GM12878 (cell line): Measurements from ENCODE around the gene MEIS1. TPM values are rescaled to one million over a fixed set of nuclear protein-coding genes. Genes with fewer than 3 reads are reported as not detected.

Source experiments
- ATAC-seq: fragments of 200-7000 bp; cut with Tn5 transposase; 3 replicates; pipeline ENCODE4 v1.9.1; 2020; ENCODE audit warnings: mild to moderate bottlenecking, moderate library complexity
- BruUV-seq: library from RNA; stranded (reverse); fragments of 400-500 nt; replicated peaks from 2 replicates; lab custom pipeline; 2021; lab: Mats Ljungman, UMichigan
- CTCF ChIA-PET: fragments of 300-600 bp; sonication (Branson Sonifier 250); formaldehyde crosslinking; extraction: SDS; loops from one replicate; lab custom pipeline; 2021; ENCODE audit warnings: inconsistent platforms; lab: Yijun Ruan, JAX
- POLR2A ChIA-PET: fragments of 350-600 bp; formaldehyde crosslinking; extraction: SDS; loops from one replicate; lab custom pipeline; 2021; ENCODE audit warnings: inconsistent platforms; lab: Charles Lee
- RAD21 ChIA-PET: fragments of 300-600 bp; sonication (Branson Sonifier 250); formaldehyde crosslinking; loops from one replicate; lab custom pipeline; 2023; ENCODE audit warnings: antibody characterized with exemption; ENCODE audit not compliant: unreplicated experiment; lab: Charles Lee
- SMC1A ChIA-PET: fragments of 300-600 bp; sonication (Branson Sonifier 250); formaldehyde crosslinking; loops from one replicate; lab custom pipeline; 2023; ENCODE audit not compliant: unreplicated experiment, uncharacterized antibody; lab: Charles Lee
- DNase-seq: peaks from one replicate; pipeline ENCODE4 v3.0.0-alpha.2; 2011; ENCODE audit warnings: low read depth, low spot score
- FAIRE-seq: peaks from 3 replicates; lab custom pipeline; 2011; peaks lifted over from hg19 to GRCh38; lab: Jason Lieb, UNC
- H2AFZ ChIP-seq: 2 replicates; pipeline ENCODE4 v1.6.0; 2011; ENCODE audit warnings: low read depth, low read length, control low read depth; ENCODE audit not compliant: control insufficient read depth
- H3K27ac ChIP-seq: 2 replicates; pipeline ENCODE4 v1.5.1; 2011; ENCODE audit warnings: control low read depth; ENCODE audit not compliant: control insufficient read depth, insufficient read depth
- H3K27me3 ChIP-seq, 2 experiments: replicated peaks in 1 of 2; 2 replicates each; pipeline versions ENCODE4 v1.6.0 to v1.6.1; 2011; ENCODE audit warnings: low read length in 1 of 2; ENCODE audit not compliant: control insufficient read depth in 2 of 2, insufficient read depth in 2 of 2
- H3K36me3 ChIP-seq, 2 experiments: 2 replicates each; pipeline ENCODE4 v1.5.1; 2011; ENCODE audit warnings: low read length in 1 of 2; ENCODE audit not compliant: control insufficient read depth in 2 of 2, insufficient read depth in 2 of 2
- H3K4me1 ChIP-seq: 2 replicates; pipeline ENCODE4 v1.6.1; 2011; ENCODE audit warnings: mild to moderate bottlenecking, low read length, moderate library complexity, mixed read lengths; ENCODE audit not compliant: control insufficient read depth, insufficient read depth
- H3K4me2 ChIP-seq: 2 replicates; pipeline ENCODE4 v1.6.0; 2011; ENCODE audit warnings: control low read depth; ENCODE audit not compliant: control insufficient read depth, insufficient read depth
- H3K4me3 ChIP-seq: fragments of 200-600 bp; sonication (generic); 2 replicates; pipeline ENCODE4 v1.5.1; 2016
- H3K79me2 ChIP-seq: 2 replicates; pipeline ENCODE4 v1.6.0; 2011; ENCODE audit warnings: low read length; ENCODE audit not compliant: control insufficient read depth, insufficient read depth
- H3K9ac ChIP-seq: 2 replicates; pipeline ENCODE4 v1.8.0; 2011; ENCODE audit warnings: low read length, control low read depth, mixed read lengths; ENCODE audit not compliant: control insufficient read depth, insufficient read depth
- H3K9me3 ChIP-seq: replicated peaks from 3 replicates; pipeline ENCODE4 v1.5.1; 2011; ENCODE audit warnings: mild to moderate bottlenecking, low read length; ENCODE audit not compliant: control insufficient read depth, insufficient read depth
- H4K20me1 ChIP-seq: 2 replicates; pipeline ENCODE4 v1.6.0; 2011; ENCODE audit not compliant: control insufficient read depth, insufficient read depth
- GABPA ChIP-seq: IDR thresholded peaks from 2 replicates; pipeline ENCODE4 v1.6.1; 2014; ENCODE audit warnings: antibody characterized with exemption, low read depth, mild to moderate bottlenecking, inconsistent platforms
- IRF4 ChIP-seq: IDR thresholded peaks from 2 replicates; pipeline ENCODE4 v1.6.1; 2011; ENCODE audit warnings: low read depth, low read length
- MYC ChIP-seq: IDR thresholded peaks from 2 replicates; pipeline ENCODE4 v1.6.1; 2011; ENCODE audit warnings: mild to moderate bottlenecking, low read length, moderate library complexity, inconsistent platforms; ENCODE audit not compliant: insufficient read depth, insufficient replicate concordance, insufficient read length, severe bottlenecking
- RELA ChIP-seq: fragments of 450-650 bp; IDR thresholded peaks from 2 replicates; pipeline ENCODE4 v1.8.0; 2014; ENCODE audit warnings: borderline replicate concordance; ENCODE audit not compliant: partially characterized antibody
- SRF ChIP-seq, 2 experiments: IDR thresholded peaks; 2 replicates each; pipeline ENCODE4 v1.6.1; 2011; ENCODE audit warnings: low read depth in 2 of 2, low read length in 2 of 2, mild to moderate bottlenecking in 1 of 2, moderate library complexity in 1 of 2
- TAF1 ChIP-seq: IDR thresholded peaks from 2 replicates; pipeline ENCODE4 v1.6.1; 2011; ENCODE audit warnings: mild to moderate bottlenecking, low read depth, low read length, borderline replicate concordance
- USF2 ChIP-seq: IDR thresholded peaks from 2 replicates; pipeline ENCODE4 v1.6.1; 2011; ENCODE audit warnings: low read depth, low read length, improper control_type of control experiment, borderline replicate concordance
- ZBTB4 ChIP-seq: fragments of 450-650 bp; formaldehyde crosslinking; IDR thresholded peaks from 2 replicates; pipeline ENCODE4 v1.4.0; 2022; ENCODE audit warnings: mild to moderate bottlenecking, moderate library complexity
- WGBS: methylation state at CpG from one replicate; pipeline ENCODE4 v1.1.6; 2016; ENCODE audit warnings: low lambda C conversion rate; ENCODE audit not compliant: insufficient replicate concordance, insufficient coverage; ENCODE audit errors: missing lambda C conversion rate; 5-methylcytosine and 5-hydroxymethylcytosine counted together
- in situ Hi-C: fragments of 300-500 bp; cut with MboI; formaldehyde crosslinking; loops from 9 replicates; pipeline ENCODE4 v1.14.3; 2018; ENCODE audit warnings: mixed read lengths
- intact Hi-C: fragments of 100-400 bp; cut with micrococcal nuclease; formaldehyde crosslinking; loops from one replicate; pipeline ENCODE4 v1.14.2; 2022; ENCODE audit not compliant: unreplicated experiment
- polyA plus RNA-seq, 11 experiments: library from polyadenylated mRNA; depleted of rRNA in 4 of 11; unstranded in 6 of 11; stranded (reverse) in 5 of 11; fragments of >200 nt; fragmentation: Nextera tagmentation in 4 of 11; fragmentation: Illumina TruSeq in 1 of 11; extraction: Ambion mirVana in 4 of 11; extraction: Trizol in 1 of 11; gene quantifications; 1 replicate in 1 of 11; 2 replicates in 10 of 11; pipeline versions ENCODE4 v1.2.1 to v1.2.3, GENCODE V29; 2011 to 2016; ENCODE audit warnings: inconsistent platforms in 2 of 11, missing spikeins in 2 of 11, low read depth in 1 of 11
- total RNA-seq, 4 experiments: library from RNA; depleted of rRNA in 3 of 4; stranded (reverse); fragments of >200 nt in 3 of 4; fragmentation: Illumina TruSeq in 1 of 4; extraction: Trizol in 1 of 4; gene quantifications; 2 replicates each; pipeline versions ENCODE4 v1.2.1 to v1.2.3, GENCODE V29; 2013 to 2021
- TF ChIP-seq, protein P1 (sequence below): IDR thresholded peaks from 2 replicates; pipeline ENCODE4 v1.6.1; 2012; ENCODE audit warnings: improper control_type of control experiment, low read depth, low read length; ENCODE audit not compliant: insufficient replicate concordance

MEIS1 gene
- total and polyA plus RNA-seq, 10 of the 15 experiments (the other 5 are each of a cell fraction or from before 2014, with no cell fraction given), result 0.04 to 0.31 (median 0.14) TPM; not detected in 6

- POLR2A ChIA-PET, result no interaction called here
- Histone ChIP-seq H3K4me1 (no peaks in the 10 kb centered on the region), H3K36me3 (no peaks in the 10 kb centered on the region), H3K4me3 (no peak overlapping the region), H4K20me1 (no peaks in the 10 kb centered on the region), H3K27me3 (peaks cover 0 to 2% of the 10 kb centered on the region in 2 experiments; a peak in 2 of 4 replicates), H3K9me3 (no peaks in the 10 kb centered on the region), H3K27ac (no peak overlapping the region), H3K79me2 (no peaks in the 10 kb centered on the region), H3K9ac (no peak overlapping the region), H3K4me2 (no peak overlapping the region), H2AFZ (no peak overlapping the region)
- intact Hi-C loops (no loop called here), in situ Hi-C loops (no loop called here)
- RAD21 ChIA-PET, result no interaction called here
- SMC1A ChIA-PET, result no interaction called here
- 31% methylated on average over 6 of the region's 6 CpGs for WGBS
- BruUV-seq, result no TSS peak
- DNase-seq (no peak), FAIRE-seq (no peak), ATAC-seq (no peak)
- TF ChIP-seq IRF4 (no peak), USF2 (no peak), GABPA (no peak), MYC (no peak), SRF (IDR thresholded peaks at IDR 0.05; ENCODE audit: low read depth in 2 of 2, low read length in 2 of 2) (no peak), ZBTB4 (CRISPR knock-in tag) (no peak), TAF1 (no peak), RELA (no peak)
- TF ChIP-seq, protein P1, sequence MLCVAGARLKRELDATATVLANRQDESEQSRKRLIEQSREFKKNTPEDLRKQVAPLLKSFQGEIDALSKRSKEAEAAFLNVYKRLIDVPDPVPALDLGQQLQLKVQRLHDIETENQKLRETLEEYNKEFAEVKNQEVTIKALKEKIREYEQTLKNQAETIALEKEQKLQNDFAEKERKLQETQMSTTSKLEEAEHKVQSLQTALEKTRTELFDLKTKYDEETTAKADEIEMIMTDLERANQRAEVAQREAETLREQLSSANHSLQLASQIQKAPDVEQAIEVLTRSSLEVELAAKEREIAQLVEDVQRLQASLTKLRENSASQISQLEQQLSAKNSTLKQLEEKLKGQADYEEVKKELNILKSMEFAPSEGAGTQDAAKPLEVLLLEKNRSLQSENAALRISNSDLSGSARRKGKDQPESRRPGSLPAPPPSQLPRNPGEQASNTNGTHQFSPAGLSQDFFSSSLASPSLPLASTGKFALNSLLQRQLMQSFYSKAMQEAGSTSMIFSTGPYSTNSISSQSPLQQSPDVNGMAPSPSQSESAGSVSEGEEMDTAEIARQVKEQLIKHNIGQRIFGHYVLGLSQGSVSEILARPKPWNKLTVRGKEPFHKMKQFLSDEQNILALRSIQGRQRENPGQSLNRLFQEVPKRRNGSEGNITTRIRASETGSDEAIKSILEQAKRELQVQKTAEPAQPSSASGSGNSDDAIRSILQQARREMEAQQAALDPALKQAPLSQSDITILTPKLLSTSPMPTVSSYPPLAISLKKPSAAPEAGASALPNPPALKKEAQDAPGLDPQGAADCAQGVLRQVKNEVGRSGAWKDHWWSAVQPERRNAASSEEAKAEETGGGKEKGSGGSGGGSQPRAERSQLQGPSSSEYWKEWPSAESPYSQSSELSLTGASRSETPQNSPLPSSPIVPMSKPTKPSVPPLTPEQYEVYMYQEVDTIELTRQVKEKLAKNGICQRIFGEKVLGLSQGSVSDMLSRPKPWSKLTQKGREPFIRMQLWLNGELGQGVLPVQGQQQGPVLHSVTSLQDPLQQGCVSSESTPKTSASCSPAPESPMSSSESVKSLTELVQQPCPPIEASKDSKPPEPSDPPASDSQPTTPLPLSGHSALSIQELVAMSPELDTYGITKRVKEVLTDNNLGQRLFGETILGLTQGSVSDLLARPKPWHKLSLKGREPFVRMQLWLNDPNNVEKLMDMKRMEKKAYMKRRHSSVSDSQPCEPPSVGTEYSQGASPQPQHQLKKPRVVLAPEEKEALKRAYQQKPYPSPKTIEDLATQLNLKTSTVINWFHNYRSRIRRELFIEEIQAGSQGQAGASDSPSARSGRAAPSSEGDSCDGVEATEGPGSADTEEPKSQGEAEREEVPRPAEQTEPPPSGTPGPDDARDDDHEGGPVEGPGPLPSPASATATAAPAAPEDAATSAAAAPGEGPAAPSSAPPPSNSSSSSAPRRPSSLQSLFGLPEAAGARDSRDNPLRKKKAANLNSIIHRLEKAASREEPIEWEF, result no peak
- CTCF ChIA-PET, result no interaction called here
Measured at GRCh38 chr2:66457545-66457944, 22.6 kb downstream of the MEIS1 start.
